ENCODE results near the gene TTLL12.

DNA sequence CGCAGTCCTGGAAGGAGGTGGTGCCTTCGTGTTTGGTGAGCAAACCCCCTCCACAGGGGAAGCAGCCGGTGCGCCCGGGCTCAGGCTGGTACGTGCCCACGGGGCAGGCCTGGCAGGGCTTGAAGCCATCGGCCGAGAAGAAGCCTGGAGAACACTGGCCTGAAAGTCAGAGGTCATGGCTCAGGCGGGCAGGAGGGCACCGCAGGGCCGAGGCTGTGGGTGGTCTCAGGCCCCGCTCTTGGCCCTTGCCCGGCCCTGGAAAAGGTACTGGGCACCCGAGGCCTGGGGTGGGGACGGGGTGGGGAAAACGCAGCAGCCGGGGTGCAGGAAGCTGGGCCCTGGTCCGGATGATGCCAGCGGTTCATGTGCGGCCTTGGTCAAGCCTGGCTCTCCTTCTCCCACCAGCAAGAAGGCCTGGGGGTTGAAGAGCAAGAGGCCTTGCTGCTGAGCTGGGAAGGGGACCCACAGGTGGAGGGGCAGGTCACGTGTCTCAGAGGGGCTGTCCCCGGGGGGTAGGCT lies 25.6 kb upstream of the TTLL12 start:
- TF ChIP-seq, protein P1, sequence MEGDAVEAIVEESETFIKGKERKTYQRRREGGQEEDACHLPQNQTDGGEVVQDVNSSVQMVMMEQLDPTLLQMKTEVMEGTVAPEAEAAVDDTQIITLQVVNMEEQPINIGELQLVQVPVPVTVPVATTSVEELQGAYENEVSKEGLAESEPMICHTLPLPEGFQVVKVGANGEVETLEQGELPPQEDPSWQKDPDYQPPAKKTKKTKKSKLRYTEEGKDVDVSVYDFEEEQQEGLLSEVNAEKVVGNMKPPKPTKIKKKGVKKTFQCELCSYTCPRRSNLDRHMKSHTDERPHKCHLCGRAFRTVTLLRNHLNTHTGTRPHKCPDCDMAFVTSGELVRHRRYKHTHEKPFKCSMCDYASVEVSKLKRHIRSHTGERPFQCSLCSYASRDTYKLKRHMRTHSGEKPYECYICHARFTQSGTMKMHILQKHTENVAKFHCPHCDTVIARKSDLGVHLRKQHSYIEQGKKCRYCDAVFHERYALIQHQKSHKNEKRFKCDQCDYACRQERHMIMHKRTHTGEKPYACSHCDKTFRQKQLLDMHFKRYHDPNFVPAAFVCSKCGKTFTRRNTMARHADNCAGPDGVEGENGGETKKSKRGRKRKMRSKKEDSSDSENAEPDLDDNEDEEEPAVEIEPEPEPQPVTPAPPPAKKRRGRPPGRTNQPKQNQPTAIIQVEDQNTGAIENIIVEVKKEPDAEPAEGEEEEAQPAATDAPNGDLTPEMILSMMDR (IDR thresholded peaks at IDR 0.05): no peak
- no peak for TF ChIP-seq EZH2 (IDR thresholded peaks at IDR 0.05; ENCODE audit: borderline replicate concordance, insufficient read depth, low read depth, low read length, poor library complexity, severe bottlenecking)

Measured in B cell (primary cell).